Transverse colon (tissue), 4 donors: ENCODE results near the gene DBH. TPM values are rescaled to one million over a fixed set of nuclear protein-coding genes. Genes with fewer than 3 reads are reported as not detected.
"Not testable (repeated sequence)": the region's sequence is repeated elsewhere in the genome, so short reads cannot be mapped to it uniquely, and the experiment has no call there.

Source experiments
- DNase-seq: peaks from one replicate; pipeline ENCODE4 v3.0.0-alpha.2; 2019
- H3K27ac ChIP-seq, 4 donors: fragments of 200-600 bp; sonication (generic); 2 replicates each; pipeline ENCODE4 v1.5.1; 2016 to 2018; ENCODE audit warnings: inconsistent platforms in 4 of 4
- H3K27me3 ChIP-seq: fragments of 200-600 bp; sonication (generic); 2 replicates; pipeline ENCODE4 v1.5.1; 2017; ENCODE audit warnings: inconsistent platforms
- H3K36me3 ChIP-seq, 4 donors: fragments of 200-600 bp; sonication (generic); 2 replicates each; pipeline ENCODE4 v1.5.1; 2017 to 2019; ENCODE audit warnings: inconsistent platforms in 4 of 4
- H3K4me1 ChIP-seq, 4 donors: fragments of 200-600 bp; sonication (generic); 2 replicates each; pipeline ENCODE4 v1.5.1; 2017 to 2020; ENCODE audit warnings: inconsistent platforms in 4 of 4
- H3K4me3 ChIP-seq, 4 donors: fragments of 200-600 bp; sonication (generic); 1 replicate in 1 of 4; 2 replicates in 3 of 4; pipeline versions ENCODE4 v1.5.1 to v1.6.1; 2017 to 2019; ENCODE audit warnings: inconsistent platforms in 4 of 4
- H3K9me3 ChIP-seq, 2 donors: fragments of 200-600 bp; sonication (generic); 2 replicates each; pipeline ENCODE4 v1.5.1; 2017 to 2019; ENCODE audit warnings: inconsistent platforms in 2 of 2
- EP300 ChIP-seq: sonication (generic); formaldehyde crosslinking; IDR thresholded peaks from one replicate; pipeline ENCODE4 v1.6.1; 2017; ENCODE audit warnings: antibody characterized with exemption, low read depth
- POLR2A ChIP-seq: fragments of 450-650 bp; IDR thresholded peaks from one replicate; pipeline ENCODE4 v1.6.1; 2016; ENCODE audit warnings: antibody characterized with exemption, mild to moderate bottlenecking, moderate library complexity
- POLR2AphosphoS5 ChIP-seq, 3 donors: sonication (generic); formaldehyde crosslinking; IDR thresholded peaks; one replicate each; pipeline ENCODE4 v1.6.1; 2016; ENCODE audit warnings: antibody characterized with exemption in 3 of 3
- WGBS, 2 donors: methylation state at CpG; one replicate each; pipeline ENCODE4 v1.1.5; 2018; ENCODE audit warnings: low coverage in 1 of 2; 5-methylcytosine and 5-hydroxymethylcytosine counted together
- in situ Hi-C, 4 donors: fragments of 200-750 bp; cut with MboI; loops; one replicate each; pipeline versions ENCODE4 v1.15.0 to v1.15.1; 2017; ENCODE audit warnings: low sequenced_read_pairs in 3 of 4, low pct_ligation_motif_present in 1 of 4, low pct_unique_long_range_greater_than_20kb in 1 of 4
- intact Hi-C: fragments of 100-400 bp; cut with DNase I; formaldehyde crosslinking; loops from one replicate; pipeline ENCODE4 v1.15.1; 2023; ENCODE audit warnings: low total_unique reads
- total RNA-seq, 4 donors: library from RNA; depleted of rRNA; stranded (reverse); fragments of >200 nt; gene quantifications; one replicate each; pipeline ENCODE4 v1.1.0, GENCODE V29; 2016
- TF ChIP-seq, protein P1 (sequence below), 5 experiments: fragments of 200-600 bp in 3 of 5; fragments of 450-650 bp in 2 of 5; sonication (generic) in 3 of 5; IDR thresholded peaks; 1 replicate in 2 of 5; 2 replicates in 3 of 5; pipeline ENCODE4 v1.5.1; 2016 to 2017; ENCODE audit warnings: antibody characterized with exemption in 5 of 5, inconsistent platforms in 3 of 5, mild to moderate bottlenecking in 2 of 5, moderate library complexity in 1 of 5

DBH gene
- total RNA-seq, 4 donors from 2014 or later, result not detected

DNA sequence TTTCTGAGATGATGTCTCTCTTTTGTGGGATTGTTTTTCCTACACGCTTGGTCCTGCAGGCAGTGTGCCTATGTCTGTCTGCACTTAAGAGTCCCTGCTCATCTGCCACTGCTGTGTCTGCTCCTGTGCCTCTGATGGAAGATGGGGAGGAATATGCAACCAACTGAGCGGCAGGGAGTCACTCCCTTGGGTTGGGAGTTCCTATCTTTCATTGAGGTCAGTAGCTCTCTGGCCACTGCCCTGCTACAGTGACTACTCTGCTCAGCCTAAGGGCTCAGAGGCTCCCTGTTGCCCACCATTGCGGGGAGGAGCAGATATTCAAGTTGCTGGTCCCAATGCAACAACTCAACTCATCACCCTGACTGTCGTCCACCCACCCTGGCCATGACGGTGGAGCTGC is 13.6 kb upstream of the DBH start:
- H3K27ac ChIP-seq, result no peak overlapping the region
- 51 to 60% methylated on average over 2 to 5 of the region's 5 CpGs for WGBS, 2 donors
- no peaks in the 10 kb centered on the region for H3K36me3 ChIP-seq
- no peaks in the 10 kb centered on the region for H3K4me1 ChIP-seq
- in situ Hi-C loops, result no loop called here
- no peak overlapping the region for H3K4me3 ChIP-seq
- no peak for DNase-seq
- intact Hi-C loops, result no loop called here
- TF ChIP-seq POLR2A (no peak), EP300 (no peak)
- peaks cover 30% of the 10 kb centered on the region for H3K27me3 ChIP-seq
- no peaks in the 10 kb centered on the region for H3K9me3 ChIP-seq

DNA sequence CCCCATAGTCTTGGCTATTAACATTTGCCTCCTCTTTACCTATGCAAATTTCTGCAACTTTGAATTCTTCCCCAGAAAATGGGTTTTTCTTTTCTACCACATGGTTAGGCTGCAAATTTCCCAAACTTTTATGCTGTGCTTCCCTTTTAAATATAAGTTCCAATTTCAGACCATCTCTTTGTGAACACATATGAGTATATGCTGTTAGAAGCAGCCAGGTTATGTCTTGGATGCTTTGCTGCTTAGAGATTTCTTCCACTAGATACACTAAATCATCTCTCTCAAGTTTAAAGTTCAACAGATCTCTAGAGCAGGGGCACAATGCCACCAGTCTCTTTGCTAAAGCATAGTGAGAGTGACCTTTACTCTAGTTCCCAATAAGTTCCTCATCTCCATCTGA is 10.2 kb upstream of the DBH start:
- H3K27ac ChIP-seq, H3K4me1 ChIP-seq, H3K4me3 ChIP-seq, H3K36me3 ChIP-seq, DNase-seq, in situ Hi-C loops, intact Hi-C loops, H3K9me3 ChIP-seq: not testable (repeated sequence)
- H3K27me3 ChIP-seq, result peaks cover 12% of the 10 kb centered on the region

DNA sequence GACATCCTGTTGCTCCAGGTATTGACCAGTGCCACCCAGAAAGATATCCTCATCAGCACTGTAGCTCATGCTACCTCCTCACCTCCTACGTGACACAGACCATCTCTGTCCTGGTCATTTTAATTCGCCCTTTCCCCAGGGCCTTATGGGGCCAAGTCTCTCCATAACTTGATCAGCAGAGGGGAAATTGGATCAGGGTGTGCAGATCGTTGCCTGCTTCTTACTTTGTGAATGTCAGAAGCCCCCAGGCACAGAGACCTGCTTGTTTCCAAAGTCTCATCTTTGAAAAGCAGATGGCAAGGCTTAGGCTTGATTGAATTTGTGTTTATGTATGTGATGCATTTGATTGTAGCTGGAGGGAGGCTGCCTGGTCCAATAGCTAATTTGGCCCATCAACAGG is 8.8 kb upstream of the DBH start:
- 74 to 80% methylated on average over 1 to 3 of the region's 3 CpGs for WGBS, 2 donors

DNA sequence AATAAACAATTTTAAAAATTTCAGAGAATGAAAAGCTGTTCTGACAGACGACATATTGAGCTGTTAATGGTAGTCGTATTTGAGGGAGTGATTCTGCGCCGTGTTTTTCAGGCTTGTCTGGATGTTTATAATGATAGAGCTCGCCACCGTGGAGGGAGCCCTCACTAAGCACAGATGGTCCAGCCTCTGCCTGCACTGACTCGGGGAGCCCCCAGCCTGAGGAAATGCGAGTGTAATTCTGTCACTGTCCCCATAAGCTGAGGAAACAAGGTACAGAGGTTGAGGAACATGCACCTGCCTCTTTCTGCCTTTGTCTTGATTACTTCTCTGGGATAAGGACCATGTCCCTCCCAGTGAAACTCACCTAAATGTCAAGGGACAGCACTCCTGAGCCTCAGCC is 7.4 kb upstream of the DBH start:
- in situ Hi-C loops (no loop called here), intact Hi-C loops (no loop called here)
- WGBS, 2 donors, result 65% methylated on average over 8 of the region's 8 CpGs; no CpG with 5 or more reads in 1 of the 2 donors
- H3K36me3 ChIP-seq, result no peaks in the 10 kb centered on the region
- no peak overlapping the region for H3K27ac ChIP-seq
- no peak for TF ChIP-seq EP300
- TF ChIP-seq, protein P1, sequence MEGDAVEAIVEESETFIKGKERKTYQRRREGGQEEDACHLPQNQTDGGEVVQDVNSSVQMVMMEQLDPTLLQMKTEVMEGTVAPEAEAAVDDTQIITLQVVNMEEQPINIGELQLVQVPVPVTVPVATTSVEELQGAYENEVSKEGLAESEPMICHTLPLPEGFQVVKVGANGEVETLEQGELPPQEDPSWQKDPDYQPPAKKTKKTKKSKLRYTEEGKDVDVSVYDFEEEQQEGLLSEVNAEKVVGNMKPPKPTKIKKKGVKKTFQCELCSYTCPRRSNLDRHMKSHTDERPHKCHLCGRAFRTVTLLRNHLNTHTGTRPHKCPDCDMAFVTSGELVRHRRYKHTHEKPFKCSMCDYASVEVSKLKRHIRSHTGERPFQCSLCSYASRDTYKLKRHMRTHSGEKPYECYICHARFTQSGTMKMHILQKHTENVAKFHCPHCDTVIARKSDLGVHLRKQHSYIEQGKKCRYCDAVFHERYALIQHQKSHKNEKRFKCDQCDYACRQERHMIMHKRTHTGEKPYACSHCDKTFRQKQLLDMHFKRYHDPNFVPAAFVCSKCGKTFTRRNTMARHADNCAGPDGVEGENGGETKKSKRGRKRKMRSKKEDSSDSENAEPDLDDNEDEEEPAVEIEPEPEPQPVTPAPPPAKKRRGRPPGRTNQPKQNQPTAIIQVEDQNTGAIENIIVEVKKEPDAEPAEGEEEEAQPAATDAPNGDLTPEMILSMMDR (IDR thresholded peaks at IDR 0.05), result no peak
- no peak for TF ChIP-seq POLR2A
- TF ChIP-seq POLR2AphosphoS5 (IDR thresholded peaks at IDR 0.05), result no peak
- DNase-seq, result no peak
- H3K4me3 ChIP-seq, result no peak overlapping the region
- H3K27me3 ChIP-seq, result peaks cover 9% of the 10 kb centered on the region
- H3K4me1 ChIP-seq, result no peaks in the 10 kb centered on the region
- no peaks in the 10 kb centered on the region for H3K9me3 ChIP-seq

More for the DNA sequence above, 8.8 kb upstream of the DBH start:
- no peaks in the 10 kb centered on the region for H3K36me3 ChIP-seq
- TF ChIP-seq POLR2AphosphoS5 (IDR thresholded peaks at IDR 0.05) (no peak), POLR2A (no peak), EP300 (no peak)
- TF ChIP-seq, protein P1 (IDR thresholded peaks at IDR 0.05), result no peak
- H3K4me3 ChIP-seq, result no peak overlapping the region
- no peak for DNase-seq
- H3K9me3 ChIP-seq, result no peaks in the 10 kb centered on the region
- H3K27ac ChIP-seq, result no peak overlapping the region
- intact Hi-C loops, result no loop called here
- H3K27me3 ChIP-seq, result peaks cover 4% of the 10 kb centered on the region
- in situ Hi-C loops, result no loop called here
- no peaks in the 10 kb centered on the region for H3K4me1 ChIP-seq

DNA sequence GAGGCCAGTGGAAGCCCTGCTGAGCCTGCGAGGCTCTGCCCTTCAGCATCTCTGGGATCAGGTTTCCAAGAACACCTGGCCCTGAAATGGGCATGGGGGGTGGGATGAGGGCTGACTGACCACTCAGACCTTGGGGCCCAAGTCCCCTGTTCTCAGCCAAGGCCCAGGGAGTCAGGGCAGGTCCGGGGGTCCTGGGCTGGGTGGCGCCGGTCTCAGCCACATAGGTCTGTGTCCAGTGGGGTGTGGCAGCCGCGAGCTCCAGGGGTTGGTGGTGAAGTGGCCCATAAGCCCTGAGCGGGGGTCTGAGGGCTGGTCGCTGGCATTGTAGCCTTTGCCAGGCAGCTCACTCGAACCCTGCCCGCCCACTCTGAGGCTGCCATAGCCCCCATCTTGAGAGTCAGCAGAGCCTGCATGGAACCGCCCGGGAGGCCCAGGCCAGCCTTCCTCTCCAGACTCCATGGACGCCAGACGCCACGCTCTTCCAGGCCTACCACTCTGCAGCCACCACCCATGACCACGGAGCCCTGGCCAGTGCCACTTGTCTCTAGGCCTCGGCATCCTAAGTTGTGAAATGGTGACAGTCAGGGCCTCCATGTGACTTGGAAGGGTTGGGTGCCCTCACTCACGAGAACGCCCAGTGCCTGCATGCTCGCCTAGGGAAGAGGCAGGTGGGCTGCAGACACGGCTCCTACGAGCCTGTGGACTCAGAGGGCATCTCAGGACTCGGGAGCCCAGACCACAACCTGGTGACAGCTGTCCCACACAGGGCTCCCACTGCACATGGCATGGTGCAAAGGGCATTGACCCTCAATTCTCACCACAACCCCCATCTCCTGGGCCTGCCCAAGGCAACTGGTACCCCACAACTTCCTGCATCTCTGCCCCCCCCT is 6.7 kb upstream of the DBH start:
- Histone ChIP-seq H3K4me3 (no peak overlapping the region), H3K9me3 (no peaks in the 10 kb centered on the region), H3K4me1 (no peaks in the 10 kb centered on the region), H3K27ac (no peak overlapping the region), H3K36me3 (no peaks in the 10 kb centered on the region), H3K27me3 (peaks cover 14% of the 10 kb centered on the region)
- DNase-seq, result no peak
- intact Hi-C loops, result no loop called here
- in situ Hi-C loops, result no loop called here
- TF ChIP-seq POLR2A, result no peak
- TF ChIP-seq, protein P1 (IDR thresholded peaks at IDR 0.05), result no peak
- TF ChIP-seq POLR2AphosphoS5 (IDR thresholded peaks at IDR 0.05), result no peak
- no peak for TF ChIP-seq EP300
- 75% methylated on average over 23 of the region's 23 CpGs; no CpG with 5 or more reads in 1 of the 2 donors for WGBS, 2 donors
